NCI-H1694 treated with DMSO at 0.1 percent for 48 hours (cell line): Measurements from ENCODE around the gene IPCEF1.

Source experiments
- DNase-seq: peaks from one replicate; lab custom pipeline; 2025; lab: John Stamatoyannopoulos, UW

Gene IPCEF1

GRCh38 chr6:154356690-154357089 lies at the start of gene IPCEF1:
TSS of gene IPCEF1 (minus strand) at chr6:154356803. CDS start at chr6:154265947, 90,856 bp downstream.
- DNase-seq, result no peak

GRCh38 chr6:154406301-154406700 lies 49.7 kb upstream of the IPCEF1 start:
- no peak for DNase-seq

- no peak for DNase-seq
These were observed 48.3 kb upstream of the IPCEF1 start for GRCh38 chr6:154404791-154405400.

- no peak for DNase-seq
These were observed 47.2 kb upstream of the IPCEF1 start for GRCh38 chr6:154403788-154404187.

GRCh38 chr6:154402081-154402780 lies 45.6 kb upstream of the IPCEF1 start:
- no peak for DNase-seq

- DNase-seq, result no peak
These were observed 42.5 kb upstream of the IPCEF1 start for GRCh38 chr6:154399097-154399496.

GRCh38 chr6:154397491-154398195 lies 41.0 kb upstream of the IPCEF1 start:
- DNase-seq, result no peak

- no peak for DNase-seq
These were observed 39.3 kb upstream of the IPCEF1 start for GRCh38 chr6:154395878-154396277.

- DNase-seq, result no peak
These were observed 38.7 kb upstream of the IPCEF1 start for GRCh38 chr6:154395316-154395715.

- DNase-seq, result no peak
These were observed 38.0 kb upstream of the IPCEF1 start for GRCh38 chr6:154394571-154394970.

- DNase-seq, result no peak
These were observed 33.4 kb upstream of the IPCEF1 start for GRCh38 chr6:154390034-154390433.

- no peak for DNase-seq
These were observed 32.2 kb upstream of the IPCEF1 start for GRCh38 chr6:154388803-154389202.

GRCh38 chr6:154386848-154387717 lies 30.5 kb upstream of the IPCEF1 start:
- DNase-seq, result no peak

- DNase-seq, result no peak
These were observed 27.6 kb upstream of the IPCEF1 start for GRCh38 chr6:154384191-154384590.

- no peak for DNase-seq
These were observed 26.7 kb upstream of the IPCEF1 start for GRCh38 chr6:154383273-154383672.

GRCh38 chr6:154382740-154383139 lies 26.1 kb upstream of the IPCEF1 start:
- no peak for DNase-seq

GRCh38 chr6:154381548-154381947 lies 24.9 kb upstream of the IPCEF1 start:
- no peak for DNase-seq

GRCh38 chr6:154380741-154381140 lies 24.1 kb upstream of the IPCEF1 start:
- no peak for DNase-seq

- DNase-seq, result no peak
These were observed 23.0 kb upstream of the IPCEF1 start for GRCh38 chr6:154379585-154379984.

- no peak for DNase-seq
These were observed 21.9 kb upstream of the IPCEF1 start for GRCh38 chr6:154378518-154378917.

GRCh38 chr6:154377726-154378125 lies 21.1 kb upstream of the IPCEF1 start:
- DNase-seq, result no peak

- DNase-seq, result no peak
These were observed 17.4 kb upstream of the IPCEF1 start for GRCh38 chr6:154373971-154374370.
